ENCODE results near the gene ZNF750.

ZNF750 gene

DNA sequence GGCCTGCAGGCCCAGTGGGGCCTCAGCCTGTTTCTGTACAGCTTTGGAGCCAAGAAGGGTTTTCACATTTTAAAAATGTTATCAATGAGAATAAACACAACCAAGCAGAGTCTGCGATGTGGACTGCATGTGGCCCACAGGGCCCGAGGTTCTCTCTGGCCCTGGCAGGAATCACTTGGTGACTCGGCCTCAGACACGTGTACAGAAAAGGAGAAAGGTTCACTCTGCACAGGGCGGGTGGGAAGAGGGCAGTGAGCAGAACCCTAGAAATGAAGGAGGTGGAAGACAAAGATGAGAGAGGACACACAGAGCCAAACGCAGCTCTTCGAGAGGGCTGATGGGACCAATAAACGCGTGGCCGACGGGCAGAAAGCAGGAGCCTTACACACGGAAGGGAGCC lies 11.6 kb upstream of the ZNF750 start:
- H4K20me1 ChIP-seq (ENCODE audit: low read depth, low read length): no peaks in the 10 kb centered on the region
- no peaks in the 10 kb centered on the region for H3K36me3 ChIP-seq (ENCODE audit: low read length)
- no peak overlapping the region for H3K9ac ChIP-seq (ENCODE audit: low read length)
- no peaks in the 10 kb centered on the region for H3K9me3 ChIP-seq (ENCODE audit: insufficient read depth, low read length)
- H3K27me3 ChIP-seq (ENCODE audit: low read length): no peaks in the 10 kb centered on the region
- H2AFZ ChIP-seq (ENCODE audit: low read depth, low read length, severe bottlenecking): no peak overlapping the region
- no peaks in the 10 kb centered on the region for H3K9me2 ChIP-seq (replicated peaks; ENCODE audit: insufficient read depth, low read length)
- no peak overlapping the region for H3K4me2 ChIP-seq (ENCODE audit: low read depth, low read length, poor library complexity, severe bottlenecking)
- H3K4me3 ChIP-seq (ENCODE audit: insufficient read depth, low read length, poor library complexity, severe bottlenecking): no peak overlapping the region
- TF ChIP-seq CTCF (IDR thresholded peaks at IDR 0.05; ENCODE audit: insufficient read depth, low read length, poor library complexity, severe bottlenecking) (no peak), EZH2phosphoT487 (conservative IDR thresholded peaks at IDR 0.05; ENCODE audit: low read length) (no peak)
- H3K27ac ChIP-seq (ENCODE audit: low read depth, low read length): no peak overlapping the region
- no peaks in the 10 kb centered on the region for H3K79me2 ChIP-seq (ENCODE audit: insufficient read depth, low read length)
- no peaks in the 10 kb centered on the region for H3F3A ChIP-seq (ENCODE audit: insufficient read depth)

DNA sequence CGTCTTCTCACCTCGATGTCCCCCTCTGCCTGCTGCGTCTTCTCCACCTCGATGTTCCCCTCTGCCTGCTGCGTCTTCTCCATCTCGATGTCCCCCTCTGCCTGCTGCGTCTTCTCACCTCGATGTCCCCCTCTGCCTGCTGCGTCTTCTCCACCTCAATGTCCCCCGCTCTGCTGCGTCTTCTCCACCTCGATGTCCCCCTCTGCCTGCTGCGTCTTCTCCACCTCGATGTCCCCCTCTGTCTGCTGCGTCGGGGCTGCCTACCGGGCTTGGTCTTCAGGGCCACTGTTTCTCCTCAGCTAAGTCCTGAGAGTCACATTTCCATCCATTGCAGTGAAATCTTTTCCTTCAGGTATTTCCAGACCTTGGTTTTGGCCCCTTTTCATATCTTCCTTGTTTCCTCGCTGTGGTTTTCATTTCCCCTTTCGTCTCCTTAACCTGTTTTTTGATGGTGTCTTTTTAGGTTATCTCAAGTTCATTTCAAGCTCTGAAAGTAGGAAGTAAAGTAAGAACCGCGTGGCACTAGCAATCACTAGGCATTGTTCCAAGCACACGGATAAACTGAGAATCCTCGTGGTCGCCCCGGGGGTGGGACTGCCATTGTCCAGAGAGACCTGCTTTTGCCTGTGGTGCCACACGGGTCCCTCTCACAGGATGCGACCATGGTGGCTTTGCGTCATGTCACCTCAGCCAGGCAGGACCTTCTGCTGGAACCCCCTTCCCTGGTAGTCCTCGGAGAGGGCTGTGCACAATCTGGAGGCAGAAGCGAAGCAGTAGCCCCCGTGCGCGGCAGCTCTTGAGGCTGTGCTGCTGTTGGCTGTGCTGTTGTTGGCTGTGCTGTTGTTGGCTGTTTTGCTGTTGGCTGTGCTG lies 9.5 kb upstream of the ZNF750 start:
- no peaks in the 10 kb centered on the region for H4K20me1 ChIP-seq (ENCODE audit: low read depth, low read length)
- H3K27ac ChIP-seq (ENCODE audit: low read depth, low read length): no peak overlapping the region
- H3K4me2 ChIP-seq (ENCODE audit: low read depth, low read length, poor library complexity, severe bottlenecking): no peak overlapping the region

GRCh38 chr17:82848022-82848592 lies 8.3 kb upstream of the ZNF750 start:
- H3K4me2 ChIP-seq (ENCODE audit: low read depth, low read length, poor library complexity, severe bottlenecking): no peak overlapping the region
- H3K9me3 ChIP-seq (ENCODE audit: insufficient read depth, low read length): no peaks in the 10 kb centered on the region
- H4K20me1 ChIP-seq (ENCODE audit: low read depth, low read length): no peaks in the 10 kb centered on the region
- no peaks in the 10 kb centered on the region for H3F3A ChIP-seq (ENCODE audit: insufficient read depth)
- H3K9ac ChIP-seq (ENCODE audit: low read length): no peak overlapping the region
- no peak for TF ChIP-seq CTCF (IDR thresholded peaks at IDR 0.05; ENCODE audit: insufficient read depth, low read length, poor library complexity, severe bottlenecking)
- no peak for TF ChIP-seq EZH2phosphoT487 (conservative IDR thresholded peaks at IDR 0.05; ENCODE audit: low read length)
- no peaks in the 10 kb centered on the region for H3K27me3 ChIP-seq (ENCODE audit: low read length)
- no peaks in the 10 kb centered on the region for H3K79me2 ChIP-seq (ENCODE audit: insufficient read depth, low read length)
- no peaks in the 10 kb centered on the region for H3K36me3 ChIP-seq (ENCODE audit: low read length)
- H3K27ac ChIP-seq (ENCODE audit: low read depth, low read length): no peak overlapping the region
- H3K4me3 ChIP-seq (ENCODE audit: insufficient read depth, low read length, poor library complexity, severe bottlenecking): no peak overlapping the region
- no peak overlapping the region for H2AFZ ChIP-seq (ENCODE audit: low read depth, low read length, severe bottlenecking)
- no peaks in the 10 kb centered on the region for H3K9me2 ChIP-seq (replicated peaks; ENCODE audit: insufficient read depth, low read length)

More for the DNA sequence above, 9.5 kb upstream of the ZNF750 start:
- no peak for TF ChIP-seq EZH2phosphoT487 (conservative IDR thresholded peaks at IDR 0.05; ENCODE audit: low read length)
- no peak for TF ChIP-seq CTCF (IDR thresholded peaks at IDR 0.05; ENCODE audit: insufficient read depth, low read length, poor library complexity, severe bottlenecking)
- no peaks in the 10 kb centered on the region for H3K9me2 ChIP-seq (replicated peaks; ENCODE audit: insufficient read depth, low read length)
- H3K27me3 ChIP-seq (ENCODE audit: low read length): no peaks in the 10 kb centered on the region
- H3K79me2 ChIP-seq (ENCODE audit: insufficient read depth, low read length): no peaks in the 10 kb centered on the region
- no peaks in the 10 kb centered on the region for H3F3A ChIP-seq (ENCODE audit: insufficient read depth)
- no peak overlapping the region for H3K9ac ChIP-seq (ENCODE audit: low read length)
- H3K36me3 ChIP-seq (ENCODE audit: low read length): no peaks in the 10 kb centered on the region
- no peaks in the 10 kb centered on the region for H3K9me3 ChIP-seq (ENCODE audit: insufficient read depth, low read length)
- H2AFZ ChIP-seq (ENCODE audit: low read depth, low read length, severe bottlenecking): no peak overlapping the region
- H3K4me3 ChIP-seq (ENCODE audit: insufficient read depth, low read length, poor library complexity, severe bottlenecking): no peak overlapping the region

Measured in SU-DHL-6 (cell line).